Measurements from ENCODE around the gene DUSP21. TPM values are rescaled to one million over a fixed set of nuclear protein-coding genes. Genes with fewer than 3 reads are reported as not detected.
"Not testable (repeated sequence)": the region's sequence is repeated elsewhere in the genome, so short reads cannot be mapped to it uniquely, and the experiment has no call there.

Gene DUSP21
- total RNA-seq, 2 donors from 2014 or later = not detected

DNA sequence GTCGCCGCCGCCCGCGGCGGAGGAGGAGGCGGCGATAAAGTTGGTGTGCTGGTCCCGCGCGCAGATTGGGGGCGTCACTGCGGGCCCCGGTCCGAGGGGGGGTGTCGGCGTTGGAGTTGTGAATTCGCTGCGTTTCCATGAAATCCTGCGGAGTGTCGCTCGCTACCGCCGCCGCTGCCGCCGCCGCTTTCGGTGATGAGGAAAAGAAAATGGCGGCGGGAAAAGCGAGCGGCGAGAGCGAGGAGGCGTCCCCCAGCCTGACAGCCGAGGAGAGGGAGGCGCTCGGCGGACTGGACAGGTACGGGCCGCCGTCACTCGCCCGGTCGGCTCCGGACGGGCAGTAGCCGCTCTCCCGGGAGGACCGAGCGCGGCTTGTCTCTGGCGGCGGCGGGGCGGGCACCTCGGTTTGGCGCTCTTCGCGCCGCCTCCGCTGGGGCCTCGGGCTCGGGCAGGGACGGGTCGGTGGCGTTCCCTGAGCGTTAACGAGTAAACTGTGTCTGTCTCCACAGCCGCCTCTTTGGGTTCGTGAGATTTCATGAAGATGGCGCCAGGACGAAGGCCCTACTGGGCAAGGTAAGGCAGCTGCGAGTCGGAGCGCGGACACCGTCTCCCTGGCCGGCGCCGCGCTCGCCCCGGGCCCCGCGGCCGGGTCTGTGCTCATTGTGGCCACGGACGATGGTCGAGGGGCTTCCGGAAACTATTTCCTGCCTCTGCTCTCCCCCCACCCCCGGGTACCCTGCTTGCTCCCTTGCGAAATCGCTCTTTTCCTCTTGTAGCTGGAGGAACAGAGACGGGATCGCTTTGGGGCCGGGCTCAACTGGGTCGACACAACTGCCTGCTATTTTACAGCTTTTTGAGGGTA is 29.8 kb downstream of the DUSP21 start:
- DNase-seq = peak; percentile 54 to 77
- intact Hi-C loops (cut with DNase I, micrococcal nuclease) = no loop called here
- peak; percentile 28 for ATAC-seq

DNA sequence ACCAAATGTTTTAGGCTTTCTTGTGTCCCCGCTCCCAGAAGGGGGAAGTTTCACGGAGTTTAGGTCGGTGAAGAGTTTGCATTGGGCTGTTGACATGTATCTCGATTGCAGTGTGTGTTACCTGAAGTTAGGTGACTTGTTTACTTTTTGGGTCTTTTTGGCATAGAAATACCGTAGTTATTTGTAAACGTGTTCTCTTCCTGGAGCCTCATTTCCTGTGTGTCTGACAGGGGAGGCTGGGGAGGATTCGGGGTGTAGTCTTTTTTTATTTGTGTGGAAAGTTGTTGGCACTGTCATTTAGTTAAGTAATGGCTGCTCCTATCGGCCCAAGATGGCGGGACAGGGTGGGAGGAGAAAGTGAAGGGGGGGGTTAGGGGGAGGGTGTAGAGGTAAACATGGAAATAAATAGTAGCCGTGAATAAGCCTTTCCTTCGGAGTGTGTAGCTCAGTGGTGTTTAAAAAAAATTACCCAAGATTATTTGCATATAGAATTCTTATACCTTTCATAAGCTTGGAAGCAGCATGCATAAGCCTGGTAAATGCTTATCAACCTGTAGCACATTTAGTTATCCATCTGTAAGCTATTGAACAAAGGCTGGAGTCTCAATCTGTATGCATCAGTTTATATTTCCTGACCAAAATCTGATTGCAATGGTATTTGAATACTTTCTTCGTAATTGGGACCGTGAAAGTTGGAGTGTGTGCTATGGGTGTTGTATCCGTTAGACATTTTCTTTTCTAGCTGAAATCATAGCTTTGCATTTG is 30.8 kb downstream of the DUSP21 start:
- intact Hi-C loops (cut with DNase I, micrococcal nuclease) = no loop called here
- DNase-seq (peak; percentile 36 to 39), ATAC-seq (peak; percentile 10)

DNA sequence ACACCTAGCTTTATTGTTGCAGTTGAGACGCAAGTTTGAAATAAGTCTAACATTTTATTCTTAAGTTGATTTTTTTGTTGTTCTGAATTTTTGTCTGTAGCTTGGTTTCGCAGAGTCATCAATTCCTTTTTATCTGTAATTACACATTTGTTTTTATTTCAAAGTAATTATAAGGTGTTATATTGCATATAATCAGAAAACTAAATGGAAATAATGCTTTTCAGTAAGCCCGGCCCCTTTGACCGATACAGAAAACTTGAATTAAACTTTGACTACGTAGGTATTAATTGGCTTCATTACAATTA is 31.3 kb downstream of the DUSP21 start:
- ATAC-seq = no peak
- intact Hi-C loops (cut with DNase I, micrococcal nuclease) = no loop called here
- no peak for DNase-seq

DNA sequence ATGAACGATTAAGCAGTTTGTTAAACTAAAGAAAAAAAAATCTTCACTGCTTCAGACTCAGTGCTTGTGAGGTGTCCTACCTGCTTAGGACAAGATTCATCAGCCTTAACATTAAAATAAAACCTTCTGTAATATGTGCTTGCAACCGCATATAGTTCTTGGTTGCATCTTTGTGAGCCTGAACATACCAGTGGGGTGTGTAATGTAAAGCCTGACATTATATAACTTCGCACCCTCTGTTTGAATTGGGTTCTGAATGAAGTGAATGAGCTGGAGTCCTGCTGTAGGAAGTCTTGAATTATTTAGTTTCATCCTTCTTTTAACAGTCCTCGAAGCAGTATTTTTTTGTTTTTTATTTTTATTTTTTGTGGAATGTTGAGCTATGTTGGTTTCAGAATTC is 32.3 kb downstream of the DUSP21 start:
- ATAC-seq (no peak), DNase-seq (no peak)
- intact Hi-C loops (cut with DNase I, micrococcal nuclease) = no loop called here

DNA sequence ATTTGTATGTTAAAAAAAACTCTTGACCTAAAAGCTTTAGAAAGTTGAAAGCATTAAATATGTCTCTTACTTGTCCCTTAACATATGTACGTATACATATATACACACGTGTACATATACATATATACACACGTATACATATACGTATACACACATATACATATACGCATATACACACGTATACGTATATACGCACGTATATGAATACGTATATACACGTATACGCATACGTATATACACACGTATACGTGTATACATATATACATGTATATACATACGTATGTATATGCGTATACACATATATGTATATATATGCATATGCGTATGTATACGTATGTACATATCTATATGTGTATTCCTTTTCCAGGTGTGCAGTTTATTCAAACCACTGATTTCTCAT is 32.9 kb downstream of the DUSP21 start:
- DNase-seq = no peak
- intact Hi-C loops (cut with DNase I, micrococcal nuclease) = no loop called here
- no peak for ATAC-seq

DNA sequence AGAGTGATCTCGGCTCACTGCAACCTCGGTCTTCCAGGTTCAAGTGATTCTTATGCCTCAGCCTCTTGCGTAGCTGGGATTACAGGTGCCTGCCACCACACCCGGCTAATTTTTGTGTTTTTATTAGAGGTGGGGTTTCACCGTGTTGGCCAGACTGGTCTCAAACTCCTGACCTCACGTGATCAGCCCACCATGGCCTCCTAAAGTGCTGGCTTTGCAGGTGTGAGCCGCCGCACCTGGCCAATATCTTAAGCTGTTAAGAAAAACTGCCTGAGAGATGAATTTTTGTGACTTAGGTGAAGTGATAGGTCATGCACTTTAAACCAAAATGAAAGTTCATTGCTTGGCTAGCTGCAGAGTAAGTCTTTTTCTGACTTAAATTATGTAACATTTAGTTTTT is 35.0 kb downstream of the DUSP21 start:
- intact Hi-C loops (cut with DNase I, micrococcal nuclease) = no loop called here
- no peak for ATAC-seq

DNA sequence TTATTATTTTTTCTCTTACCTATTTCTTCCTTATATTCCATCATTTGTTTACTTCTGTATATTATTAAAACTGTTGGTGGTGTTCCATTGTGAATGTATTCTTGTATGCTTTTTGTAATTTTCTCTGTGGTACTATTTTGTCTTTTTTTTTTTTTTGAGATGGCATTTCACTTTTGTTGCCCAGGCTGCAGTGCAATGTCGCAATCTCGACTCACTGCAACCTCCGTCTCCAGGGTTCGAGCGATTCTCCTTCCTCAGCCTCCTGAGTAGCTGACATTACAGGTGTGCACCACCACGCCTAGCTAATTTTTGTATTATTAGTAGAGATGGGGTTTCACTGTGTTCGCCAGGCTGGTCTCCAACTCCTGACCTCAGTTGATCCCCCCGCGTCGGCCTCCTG is 37.7 kb downstream of the DUSP21 start:
- no peak for ATAC-seq
- intact Hi-C loops (cut with DNase I, micrococcal nuclease) = no loop called here
- no peak for DNase-seq

More for the DNA sequence above, 35.0 kb downstream of the DUSP21 start:
- DNase-seq = no peak

DNA sequence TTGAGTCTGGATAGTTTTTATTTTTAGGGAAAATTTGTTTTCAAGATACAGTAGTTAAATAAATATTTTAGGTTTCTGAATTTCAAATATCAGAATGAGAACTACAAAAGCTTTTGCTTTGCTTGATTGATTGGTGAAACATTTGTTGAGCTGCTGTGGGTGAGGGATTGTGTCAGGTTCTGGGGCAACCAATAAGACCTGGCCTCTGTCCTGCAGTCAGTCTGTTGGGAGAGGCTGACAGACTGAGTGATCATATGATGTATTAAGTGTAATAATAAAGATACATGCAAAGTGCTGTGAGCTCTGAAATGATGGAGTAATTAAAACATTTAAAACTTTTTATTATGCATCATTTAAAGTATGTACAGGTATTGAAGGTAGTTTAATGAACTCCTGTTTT is 38.8 kb downstream of the DUSP21 start:
- intact Hi-C loops (cut with DNase I, micrococcal nuclease) = no loop called here
- no peak for ATAC-seq
- DNase-seq = no peak

DNA sequence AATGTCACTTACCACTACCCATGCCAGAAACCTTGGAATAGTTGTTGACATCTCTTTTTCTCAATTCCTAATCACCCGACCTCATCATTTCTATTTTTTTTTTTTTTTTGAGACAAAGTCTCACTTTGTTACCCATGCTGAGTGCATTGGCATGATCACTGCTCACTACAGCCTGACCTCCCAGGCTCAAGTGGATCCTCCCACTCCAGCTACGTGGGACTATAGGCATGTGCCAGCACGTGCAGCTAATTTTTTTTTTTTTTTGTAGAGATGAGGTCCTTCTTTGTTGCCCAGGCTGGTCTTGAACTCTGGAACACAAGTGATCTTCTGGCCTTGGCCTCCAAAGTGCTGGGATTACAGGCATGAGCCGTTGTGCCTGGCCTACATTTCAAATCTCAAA is 41.1 kb downstream of the DUSP21 start:
- intact Hi-C loops (cut with DNase I, micrococcal nuclease) = no loop called here
- ATAC-seq (no peak), DNase-seq (no peak)

DNA sequence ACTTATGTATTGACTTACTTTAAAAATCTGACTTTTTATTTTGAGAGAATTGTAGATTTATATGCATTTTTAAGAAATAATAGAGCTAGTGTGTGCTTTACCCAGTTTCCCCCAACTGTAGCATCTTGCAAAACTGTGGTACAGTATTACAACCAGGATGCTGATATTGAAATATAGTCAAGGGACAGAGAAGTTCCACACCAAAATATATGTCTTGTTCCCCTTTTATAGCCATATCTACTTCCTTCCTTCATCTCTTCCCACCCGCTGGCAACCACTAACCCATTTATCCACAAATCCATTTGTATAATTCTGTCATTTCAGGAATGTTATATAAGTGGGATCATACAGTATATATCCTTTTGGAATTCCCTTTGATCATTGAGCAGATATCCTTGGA is 46.0 kb downstream of the DUSP21 start:
- ATAC-seq (no peak), DNase-seq (no peak)
- intact Hi-C loops (cut with DNase I, micrococcal nuclease) = no loop called here

DNA sequence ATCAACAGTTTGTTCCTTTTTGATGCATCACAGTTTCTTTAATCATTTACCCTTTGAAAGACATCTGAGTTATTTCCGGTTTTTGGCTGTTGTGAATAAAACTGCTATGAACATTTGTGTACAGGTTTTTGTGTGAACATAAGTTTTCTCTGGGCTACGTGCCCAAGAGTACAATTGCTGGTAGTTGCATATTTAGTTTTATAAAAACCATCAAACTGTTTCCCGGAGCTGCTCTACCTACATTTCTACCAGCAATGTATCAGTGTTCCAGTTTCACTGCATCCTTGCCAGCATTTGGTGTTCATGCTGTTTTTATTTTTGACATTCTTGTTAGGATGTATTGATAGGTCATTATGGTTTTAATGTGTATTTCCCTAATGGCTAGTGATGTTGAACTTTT is 46.4 kb downstream of the DUSP21 start:
- ATAC-seq (peak; percentile 46), DNase-seq (no peak)
- intact Hi-C loops (cut with DNase I, micrococcal nuclease) = no loop called here

DNA sequence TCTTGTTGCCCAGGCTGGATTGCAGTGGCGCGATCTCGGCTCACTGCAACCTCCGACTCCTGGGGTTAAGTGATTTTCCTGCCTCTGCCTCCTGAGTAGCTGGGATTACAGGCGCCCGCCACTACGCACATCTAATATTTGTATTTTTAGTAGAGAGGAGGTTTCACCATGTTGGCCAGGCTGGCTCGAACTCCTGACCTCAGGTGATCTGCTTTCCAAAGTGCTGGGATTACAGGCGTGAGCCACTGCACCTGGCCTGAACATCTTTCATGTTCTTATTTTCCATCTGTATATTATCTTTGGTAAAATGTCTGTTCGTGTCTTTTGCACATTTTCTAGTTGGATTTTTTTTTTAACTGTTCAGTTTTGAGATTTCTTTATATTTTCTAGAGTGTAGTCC is 46.9 kb downstream of the DUSP21 start:
- ATAC-seq; intact Hi-C loops (cut with DNase I, micrococcal nuclease); DNase-seq: not testable (repeated sequence)

DNA sequence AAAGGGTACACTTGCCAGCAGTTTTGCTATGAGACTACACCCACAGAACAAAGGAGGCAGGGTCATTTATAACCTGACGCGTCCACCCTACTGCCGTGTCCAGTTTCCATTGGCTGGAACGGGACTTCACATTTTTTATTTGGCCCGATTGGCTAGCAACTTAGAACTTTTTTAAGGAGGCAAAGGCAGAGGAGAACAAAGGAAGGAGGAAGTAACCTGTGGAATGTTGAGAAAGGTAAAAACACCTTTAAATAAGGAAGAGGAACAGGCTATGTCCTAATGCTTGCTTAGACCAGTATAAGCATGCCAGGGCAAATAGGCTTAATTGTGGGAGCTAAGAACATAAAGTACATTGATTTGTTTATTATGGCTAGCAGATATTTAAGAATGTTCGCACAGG is 47.8 kb downstream of the DUSP21 start:
- no peak for ATAC-seq
- no peak for DNase-seq
- intact Hi-C loops (cut with DNase I, micrococcal nuclease) = no loop called here

Other genes starting within 250 kb of the DUSP21 start
- 10 to 100 TPM; 38.5 to 42.2 TPM for gene KDM6A, start 29.2 kb downstream of the DUSP21 start, total RNA-seq